CD8-positive, alpha-beta memory T cell (primary cell): Measurements from ENCODE around the gene TSPAN18. TPM values are rescaled to one million over a fixed set of nuclear protein-coding genes. Genes with fewer than 3 reads are reported as not detected.

Experiments used
- CTCF ChIA-PET: fragments of 350-600 bp; sonication (Branson Sonifier 250); formaldehyde crosslinking; loops from one replicate; lab custom pipeline; 2021; ENCODE audit warnings: antibody characterized with exemption; lab: Charles Lee
- POLR2A ChIA-PET: fragments of 350-600 bp; sonication (Branson Sonifier 250); formaldehyde crosslinking; loops from one replicate; lab custom pipeline; 2021; ENCODE audit warnings: antibody characterized with exemption; lab: Charles Lee
- DNase-seq, 5 donors: peaks; one replicate each; pipeline versions ENCODE4 v3.0.0 to v3.0.0-alpha.2; 2020 to 2022; ENCODE audit warnings: mixed read lengths in 1 of 5
- H3K27ac ChIP-seq: one replicate; pipeline ENCODE4 v1.7.0; 2013; ENCODE audit warnings: low read depth, mild to moderate bottlenecking, low read length, moderate library complexity
- H3K27me3 ChIP-seq: 2 replicates; pipeline ENCODE4 v1.7.0; 2013; ENCODE audit warnings: low read length, mild to moderate bottlenecking; ENCODE audit not compliant: insufficient read depth, poor library complexity, severe bottlenecking
- H3K36me3 ChIP-seq: 2 replicates; pipeline ENCODE4 v1.7.0; 2013; ENCODE audit warnings: mild to moderate bottlenecking, low read length, moderate library complexity; ENCODE audit not compliant: insufficient read depth
- H3K4me1 ChIP-seq: 2 replicates; pipeline ENCODE4 v1.7.0; 2013; ENCODE audit warnings: mild to moderate bottlenecking, low read length, moderate library complexity; ENCODE audit not compliant: insufficient read depth
- H3K4me3 ChIP-seq: 2 replicates; pipeline ENCODE4 v1.7.0; 2013; ENCODE audit warnings: mild to moderate bottlenecking, low read length
- H3K9me3 ChIP-seq: 2 replicates; pipeline ENCODE4 v1.7.0; 2013; ENCODE audit warnings: mild to moderate bottlenecking, low read length
- H3K27ac Mint-ChIP-seq, 8 donors: one replicate each; pipeline ENCODE4 v1.8.0; 2020 to 2021; ENCODE audit warnings: mixed read lengths in 8 of 8, mild to moderate bottlenecking in 6 of 8, inconsistent platforms in 3 of 8, moderate library complexity in 3 of 8
- H3K27me3 Mint-ChIP-seq, 2 donors: one replicate each; pipeline ENCODE4 v1.8.0; 2020 to 2021; ENCODE audit warnings: mixed read lengths in 2 of 2, mild to moderate bottlenecking in 1 of 2, moderate library complexity in 1 of 2
- H3K36me3 Mint-ChIP-seq, 3 donors: one replicate each; pipeline ENCODE4 v1.8.0; 2020 to 2021; ENCODE audit warnings: mixed read lengths in 3 of 3, inconsistent platforms in 1 of 3, mild to moderate bottlenecking in 1 of 3
- H3K4me1 Mint-ChIP-seq, 3 donors: one replicate each; pipeline ENCODE4 v1.8.0; 2020 to 2021; ENCODE audit warnings: mixed read lengths in 3 of 3, inconsistent platforms in 1 of 3, mild to moderate bottlenecking in 1 of 3
- H3K4me3 Mint-ChIP-seq, 7 donors: one replicate each; pipeline ENCODE4 v1.8.0; 2020 to 2021; ENCODE audit warnings: mixed read lengths in 7 of 7, mild to moderate bottlenecking in 6 of 7, moderate library complexity in 4 of 7, inconsistent platforms in 2 of 7
- H3K9me3 Mint-ChIP-seq, 5 donors: one replicate each; pipeline ENCODE4 v1.8.0; 2020 to 2022; ENCODE audit warnings: mixed read lengths in 5 of 5, mild to moderate bottlenecking in 3 of 5, moderate library complexity in 2 of 5, inconsistent platforms in 1 of 5
- polyA plus RNA-seq: library from polyadenylated mRNA; unstranded; fragments of 300-500 nt; fragmentation: Illumina TruSeq; gene quantifications from one replicate; pipeline ENCODE4 v1.2.3, GENCODE V29; 2021
- total RNA-seq, 2 experiments: library from RNA; stranded (reverse); gene quantifications; one replicate each; pipeline ENCODE4 v1.2.3, GENCODE V29; 2021

Gene TSPAN18
- total and polyA plus RNA-seq, 3 experiments from 2014 or later, result 0.60 to 15.1 (median 1.2) TPM

GRCh38 chr11:44892843-44893242 is 166.1 kb downstream of the TSPAN18 start:
- Mint-ChIP-seq H3K27ac (peak overlapping the region in 1 of 8 donors; percentile 60), H3K4me1 (no peaks in the 10 kb centered on the region)
- CTCF ChIA-PET, result interaction anchor here (1.0 to 1.8 kb wide), 3 partner anchors 30 to 271 kb away, joined by 3 read pairs; no protein-coding TSS in a partner anchor

GRCh38 chr11:44893308-44893822 is 166.6 kb downstream of the TSPAN18 start:
- Histone ChIP-seq H3K4me3 (no peak overlapping the region), H3K27me3 (no peaks in the 10 kb centered on the region), H3K4me1 (no peaks in the 10 kb centered on the region), H3K27ac (no peak overlapping the region), H3K9me3 (no peaks in the 10 kb centered on the region), H3K36me3 (peaks cover 4% of the 10 kb centered on the region)
- H3K27ac Mint-ChIP-seq, result peak overlapping the region in 1 of 8 donors; percentile 12
- peaks cover 4 to 9% (median 6%) of the 10 kb centered on the region in 3 donors for H3K36me3 Mint-ChIP-seq
- no peak for DNase-seq
- H3K4me3 Mint-ChIP-seq, result no peak overlapping the region
- POLR2A ChIA-PET, result no interaction called here
- H3K9me3 Mint-ChIP-seq, result peaks cover 0 to 3% (median 0%) of the 10 kb centered on the region in 5 donors
- CTCF ChIA-PET, result interaction anchor here (1.0 to 1.8 kb wide), 3 partner anchors 30 to 271 kb away, joined by 3 read pairs; no protein-coding TSS in a partner anchor
- peaks cover 0 to 2% of the 10 kb centered on the region in 2 donors for H3K27me3 Mint-ChIP-seq
- no peaks in the 10 kb centered on the region for H3K4me1 Mint-ChIP-seq

More at GRCh38 chr11:44892843-44893242, 166.1 kb downstream of the TSPAN18 start:
- Histone ChIP-seq H3K9me3 (no peaks in the 10 kb centered on the region), H3K36me3 (peaks cover under 1% of the 10 kb centered on the region), H3K4me3 (no peak overlapping the region), H3K27ac (no peak overlapping the region), H3K4me1 (no peaks in the 10 kb centered on the region), H3K27me3 (no peaks in the 10 kb centered on the region)
- H3K9me3 Mint-ChIP-seq, result peaks cover 0 to 1% (median 0%) of the 10 kb centered on the region in 5 donors
- DNase-seq, result no peak
- H3K4me3 Mint-ChIP-seq, result no peak overlapping the region
- POLR2A ChIA-PET, result no interaction called here
- H3K36me3 Mint-ChIP-seq, result peaks cover 2 to 5% (median 3%) of the 10 kb centered on the region in 3 donors
- peaks cover 0 to 1% of the 10 kb centered on the region in 2 donors for H3K27me3 Mint-ChIP-seq

- H3K4me3 Mint-ChIP-seq, result no peak overlapping the region
- H3K27me3 Mint-ChIP-seq, result peaks cover 0 to 2% of the 10 kb centered on the region in 2 donors
- Histone ChIP-seq H3K9me3 (no peaks in the 10 kb centered on the region), H3K36me3 (peaks cover 4% of the 10 kb centered on the region), H3K27ac (no peak overlapping the region), H3K4me1 (no peaks in the 10 kb centered on the region), H3K27me3 (no peaks in the 10 kb centered on the region), H3K4me3 (no peak overlapping the region)
- no peaks in the 10 kb centered on the region for H3K4me1 Mint-ChIP-seq
- DNase-seq, result peak; percentile 24 to 74 (median 52)
- peaks cover 0 to 3% (median 0%) of the 10 kb centered on the region in 5 donors for H3K9me3 Mint-ChIP-seq
- H3K27ac Mint-ChIP-seq, result peak overlapping the region in 2 of 8 donors; percentile 12 to 47
- H3K36me3 Mint-ChIP-seq, result peaks cover 10 to 15% (median 12%) of the 10 kb centered on the region in 3 donors
- CTCF ChIA-PET, result interaction anchor here (0.8 to 1.8 kb wide), 11 partner anchors 9 to 337 kb away, joined by 3 to 10 read pairs (median 3); no protein-coding TSS in a partner anchor
- POLR2A ChIA-PET, result no interaction called here
Observed at GRCh38 chr11:44893846-44894617, 167.3 kb downstream of the TSPAN18 start.

- H3K27me3 Mint-ChIP-seq, result peaks cover 0 to 3% of the 10 kb centered on the region in 2 donors
- Histone ChIP-seq H3K27me3 (no peaks in the 10 kb centered on the region), H3K36me3 (peaks cover 4% of the 10 kb centered on the region), H3K27ac (no peak overlapping the region), H3K4me3 (no peak overlapping the region), H3K9me3 (no peaks in the 10 kb centered on the region), H3K4me1 (no peaks in the 10 kb centered on the region)
- ChIA-PET POLR2A (no interaction called here), CTCF (interaction anchor here (2.7 kb wide), 1 partner anchor 11 kb away, joined by 7 read pairs; no protein-coding TSS in a partner anchor)
- H3K4me1 Mint-ChIP-seq, result no peaks in the 10 kb centered on the region
- H3K9me3 Mint-ChIP-seq, result peaks cover 0 to 3% (median 0%) of the 10 kb centered on the region in 5 donors
- no peak overlapping the region for H3K4me3 Mint-ChIP-seq
- no peak for DNase-seq
- H3K36me3 Mint-ChIP-seq, result peaks cover 12 to 21% (median 14%) of the 10 kb centered on the region in 3 donors
- no peak overlapping the region for H3K27ac Mint-ChIP-seq
Observed at GRCh38 chr11:44899959-44900358, 173.2 kb downstream of the TSPAN18 start.

- Mint-ChIP-seq H3K27me3 (peaks cover 0 to 3% of the 10 kb centered on the region in 2 donors), H3K4me1 (no peaks in the 10 kb centered on the region), H3K9me3 (peaks cover 0 to 3% (median 0%) of the 10 kb centered on the region in 5 donors), H3K27ac (peak overlapping the region in 1 of 8 donors; percentile 46), H3K36me3 (peaks cover 12 to 21% (median 14%) of the 10 kb centered on the region in 3 donors), H3K4me3 (no peak overlapping the region)
- ChIA-PET POLR2A (no interaction called here), CTCF (interaction anchor here (1.1 to 2.7 kb wide), 3 partner anchors 10 to 19 kb away, joined by 3 to 8 read pairs (median 7); no protein-coding TSS in a partner anchor)
- H3K9me3 ChIP-seq, result no peaks in the 10 kb centered on the region
- peaks cover 4% of the 10 kb centered on the region for H3K36me3 ChIP-seq
- no peak overlapping the region for H3K27ac ChIP-seq
- H3K27me3 ChIP-seq, result no peaks in the 10 kb centered on the region
- H3K4me1 ChIP-seq, result no peaks in the 10 kb centered on the region
- no peak overlapping the region for H3K4me3 ChIP-seq
- no peak for DNase-seq
Observed at GRCh38 chr11:44901120-44901633, 174.4 kb downstream of the TSPAN18 start.

GRCh38 chr11:44901786-44902185 is 175.0 kb downstream of the TSPAN18 start:
- Histone ChIP-seq H3K9me3 (no peaks in the 10 kb centered on the region), H3K36me3 (peaks cover 4% of the 10 kb centered on the region), H3K27me3 (no peaks in the 10 kb centered on the region), H3K4me3 (no peak overlapping the region), H3K4me1 (no peaks in the 10 kb centered on the region), H3K27ac (no peak overlapping the region)
- ChIA-PET POLR2A (no interaction called here), CTCF (interaction anchor here (1.1 to 2.1 kb wide), 2 partner anchors 9 to 18 kb away, joined by 3 to 8 read pairs; no protein-coding TSS in a partner anchor)
- H3K4me3 Mint-ChIP-seq, result no peak overlapping the region
- peaks cover 12 to 21% (median 14%) of the 10 kb centered on the region in 3 donors for H3K36me3 Mint-ChIP-seq
- H3K27me3 Mint-ChIP-seq, result peaks cover 0 to 3% of the 10 kb centered on the region in 2 donors
- peak overlapping the region in 2 of 8 donors; percentile 20 to 42 for H3K27ac Mint-ChIP-seq
- no peaks in the 10 kb centered on the region for H3K4me1 Mint-ChIP-seq
- DNase-seq, result no peak
- H3K9me3 Mint-ChIP-seq, result peaks cover 0 to 3% (median 0%) of the 10 kb centered on the region in 5 donors

- CTCF ChIA-PET, result interaction anchor here (2.1 kb wide), 1 partner anchor 8 kb away, joined by 8 read pairs; no protein-coding TSS in a partner anchor
- H3K36me3 Mint-ChIP-seq, result peaks cover 7 to 14% (median 10%) of the 10 kb centered on the region in 3 donors
Observed at GRCh38 chr11:44903035-44903434, 176.3 kb downstream of the TSPAN18 start.

More at GRCh38 chr11:44903035-44903434, 176.3 kb downstream of the TSPAN18 start:
- Histone ChIP-seq H3K27ac (no peak overlapping the region), H3K4me3 (no peak overlapping the region), H3K4me1 (no peaks in the 10 kb centered on the region), H3K9me3 (no peaks in the 10 kb centered on the region), H3K36me3 (peaks cover 1% of the 10 kb centered on the region), H3K27me3 (no peaks in the 10 kb centered on the region)
- Mint-ChIP-seq H3K4me3 (no peak overlapping the region), H3K27ac (peak overlapping the region in 3 of 8 donors; percentile 19 to 69 (median 66)), H3K9me3 (peaks cover 0 to 3% (median 0%) of the 10 kb centered on the region in 5 donors), H3K27me3 (peaks cover 0 to 2% of the 10 kb centered on the region in 2 donors), H3K4me1 (no peaks in the 10 kb centered on the region)
- POLR2A ChIA-PET, result no interaction called here
- no peak for DNase-seq
